Keratinocyte (primary cell): ENCODE data around the gene CD226. TPM values are rescaled to one million over a fixed set of nuclear protein-coding genes. Genes with fewer than 3 reads are reported as not detected.

ENCODE experiments used
- DNase-seq: peaks from one replicate; pipeline ENCODE4 v3.0.0-alpha.2; 2011; ENCODE audit warnings: low read depth, missing footprints, low spot score
- FAIRE-seq: peaks from 2 replicates; lab custom pipeline; 2011; peaks lifted over from hg19 to GRCh38; lab: Jason Lieb, UNC
- H2AFZ ChIP-seq: 2 replicates; pipeline ENCODE4 v1.6.0; 2012; ENCODE audit warnings: low read length, control low read depth, inconsistent platforms; ENCODE audit not compliant: control insufficient read depth
- H3K27ac ChIP-seq: 2 replicates; pipeline ENCODE4 v1.5.1; 2011; ENCODE audit warnings: low read length; ENCODE audit not compliant: control insufficient read depth, insufficient read depth
- H3K27me3 ChIP-seq: 3 replicates; pipeline ENCODE4 v1.6.0; 2011; ENCODE audit warnings: low read length; ENCODE audit not compliant: control insufficient read depth, insufficient read depth; ENCODE audit errors: extremely low read depth
- H3K36me3 ChIP-seq, 2 experiments: 2 replicates in 1 of 2; 3 replicates in 1 of 2; pipeline ENCODE4 v1.5.1; 2011; ENCODE audit warnings: low read length in 2 of 2, mild to moderate bottlenecking in 1 of 2; ENCODE audit not compliant: control insufficient read depth in 2 of 2, insufficient read depth in 2 of 2; ENCODE audit errors: extremely low read depth in 1 of 2
- H3K4me1 ChIP-seq: 3 replicates; pipeline ENCODE4 v1.5.1; 2011; ENCODE audit warnings: low read length; ENCODE audit not compliant: control insufficient read depth, insufficient read depth; ENCODE audit errors: extremely low read depth
- H3K4me2 ChIP-seq: 3 replicates; pipeline ENCODE4 v1.6.0; 2011; ENCODE audit warnings: low read depth, low read length; ENCODE audit not compliant: control insufficient read depth, insufficient read depth; ENCODE audit errors: extremely low read depth
- H3K4me3 ChIP-seq, 3 experiments: fragments of 200-600 bp in 1 of 3; sonication (generic) in 1 of 3; 2 replicates in 2 of 3; 3 replicates in 1 of 3; pipeline ENCODE4 v1.5.1; 2011 to 2016; ENCODE audit warnings: low read length in 3 of 3, mild to moderate bottlenecking in 3 of 3, control low read depth in 2 of 3, inconsistent platforms in 1 of 3, low read depth in 1 of 3, mixed read lengths in 1 of 3, mixed run types in 1 of 3, moderate library complexity in 1 of 3; ENCODE audit not compliant: control insufficient read depth in 2 of 3, insufficient read depth in 2 of 3; ENCODE audit errors: extremely low read depth in 1 of 3
- H3K79me2 ChIP-seq: 2 replicates; pipeline ENCODE4 v1.6.0; 2012; ENCODE audit warnings: low read length; ENCODE audit not compliant: control insufficient read depth, insufficient read depth
- H3K9ac ChIP-seq: 3 replicates; pipeline ENCODE4 v1.6.0; 2011; ENCODE audit warnings: low read length; ENCODE audit not compliant: control insufficient read depth, insufficient read depth; ENCODE audit errors: extremely low read depth
- H3K9me1 ChIP-seq: 3 replicates; pipeline ENCODE4 v1.6.0; 2011; ENCODE audit warnings: low read length; ENCODE audit not compliant: control insufficient read depth, insufficient read depth; ENCODE audit errors: extremely low read depth
- H3K9me3 ChIP-seq: 2 replicates; pipeline ENCODE4 v1.5.1; 2012; ENCODE audit warnings: low read depth, low read length; ENCODE audit not compliant: control insufficient read depth
- H4K20me1 ChIP-seq: 3 replicates; pipeline ENCODE4 v1.6.0; 2011; ENCODE audit warnings: low read length; ENCODE audit not compliant: control insufficient read depth, insufficient read depth; ENCODE audit errors: extremely low read depth
- EZH2 ChIP-seq: IDR thresholded peaks from one replicate; pipeline ENCODE4 v1.6.1; 2012; ENCODE audit warnings: inconsistent platforms, mild to moderate bottlenecking, low read length, moderate library complexity
- dilution Hi-C: fragments of 300-500 bp; cut with MboI; formaldehyde crosslinking; loops from one replicate; pipeline ENCODE4 v1.7.0; 2020; ENCODE audit warnings: low sequenced_read_pairs; ENCODE audit not compliant: extremely low pct_ligation_motif_present
- polyA plus RNA-seq, 5 experiments: library from polyadenylated mRNA; depleted of rRNA in 3 of 5; stranded (reverse) in 3 of 5; stranded (forward) in 1 of 5; unstranded in 1 of 5; fragments of >200 nt; gene quantifications; 1 replicate in 1 of 5; 2 replicates in 3 of 5; 3 replicates in 1 of 5; pipeline versions ENCODE4 v1.2.1 to v1.2.3, GENCODE V29; 2011 to 2012; ENCODE audit warnings: missing spikeins in 2 of 5, low read depth in 1 of 5, low replicate concordance in 1 of 5
- TF ChIP-seq, protein P1 (sequence below), 3 experiments: IDR thresholded peaks in 1 of 3; conservative IDR thresholded peaks in 1 of 3; optimal IDR thresholded peaks in 1 of 3; 2 replicates in 2 of 3; 3 replicates in 1 of 3; pipeline versions ENCODE3 to v1.5.1; 2011; ENCODE audit warnings: low read length in 3 of 3, mild to moderate bottlenecking in 3 of 3, moderate library complexity in 2 of 3, control low read depth in 1 of 3, inconsistent platforms in 1 of 3; ENCODE audit not compliant: insufficient read depth in 2 of 3; ENCODE audit errors: extremely low read depth in 1 of 3

The CD226 gene
- polyA plus RNA-seq, 1 donor (not counting 4 experiments of a cell fraction or from before 2014, with no cell fraction given), result 1.3 TPM

DNA sequence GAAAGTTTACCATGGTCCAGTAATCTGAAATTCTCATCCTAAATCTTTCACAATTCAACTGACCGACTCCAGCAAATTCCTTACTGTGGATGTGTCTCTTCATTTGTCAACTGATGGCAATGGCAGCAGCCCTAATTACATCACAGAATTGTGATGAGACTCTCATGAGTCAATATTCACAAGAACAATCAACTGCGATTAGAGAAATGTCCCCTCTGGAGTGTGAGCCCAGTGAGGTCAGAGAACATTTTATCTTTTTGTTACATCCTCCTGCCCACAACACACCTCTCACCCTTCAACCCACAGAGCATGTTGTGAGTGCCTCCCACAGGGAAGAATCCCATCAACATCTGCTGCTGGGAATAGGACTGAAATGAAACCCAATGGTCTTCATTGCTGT lies 73.6 kb downstream of the CD226 start:
- dilution Hi-C loops, result no loop called here
- no peak overlapping the region for H3K9ac ChIP-seq
- H3K4me1 ChIP-seq, result no peaks in the 10 kb centered on the region
- TF ChIP-seq, protein P1, sequence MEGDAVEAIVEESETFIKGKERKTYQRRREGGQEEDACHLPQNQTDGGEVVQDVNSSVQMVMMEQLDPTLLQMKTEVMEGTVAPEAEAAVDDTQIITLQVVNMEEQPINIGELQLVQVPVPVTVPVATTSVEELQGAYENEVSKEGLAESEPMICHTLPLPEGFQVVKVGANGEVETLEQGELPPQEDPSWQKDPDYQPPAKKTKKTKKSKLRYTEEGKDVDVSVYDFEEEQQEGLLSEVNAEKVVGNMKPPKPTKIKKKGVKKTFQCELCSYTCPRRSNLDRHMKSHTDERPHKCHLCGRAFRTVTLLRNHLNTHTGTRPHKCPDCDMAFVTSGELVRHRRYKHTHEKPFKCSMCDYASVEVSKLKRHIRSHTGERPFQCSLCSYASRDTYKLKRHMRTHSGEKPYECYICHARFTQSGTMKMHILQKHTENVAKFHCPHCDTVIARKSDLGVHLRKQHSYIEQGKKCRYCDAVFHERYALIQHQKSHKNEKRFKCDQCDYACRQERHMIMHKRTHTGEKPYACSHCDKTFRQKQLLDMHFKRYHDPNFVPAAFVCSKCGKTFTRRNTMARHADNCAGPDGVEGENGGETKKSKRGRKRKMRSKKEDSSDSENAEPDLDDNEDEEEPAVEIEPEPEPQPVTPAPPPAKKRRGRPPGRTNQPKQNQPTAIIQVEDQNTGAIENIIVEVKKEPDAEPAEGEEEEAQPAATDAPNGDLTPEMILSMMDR (optimal IDR thresholded peaks at IDR 0.05 in 1 of 3, IDR thresholded peaks at IDR 0.05 in 1 of 3, conservative IDR thresholded peaks at IDR 0.05 in 1 of 3; ENCODE audit: extremely low read depth in 1 of 3, insufficient read depth in 2 of 3, low read length in 3 of 3), result no peak
- TF ChIP-seq EZH2, result no peak
- no peak overlapping the region for H3K4me2 ChIP-seq
- H3K27ac ChIP-seq, result no peak overlapping the region
- no peaks in the 10 kb centered on the region for H4K20me1 ChIP-seq
- no peaks in the 10 kb centered on the region for H3K9me1 ChIP-seq
- no peak overlapping the region for H2AFZ ChIP-seq
- H3K4me3 ChIP-seq, result no peak overlapping the region
- no peaks in the 10 kb centered on the region for H3K27me3 ChIP-seq
- H3K9me3 ChIP-seq, result no peaks in the 10 kb centered on the region
- no peaks in the 10 kb centered on the region for H3K79me2 ChIP-seq
- H3K36me3 ChIP-seq, result peaks cover 0 to 5% of the 10 kb centered on the region in 2 experiments
- FAIRE-seq, result no peak
- DNase-seq, result no peak

DNA sequence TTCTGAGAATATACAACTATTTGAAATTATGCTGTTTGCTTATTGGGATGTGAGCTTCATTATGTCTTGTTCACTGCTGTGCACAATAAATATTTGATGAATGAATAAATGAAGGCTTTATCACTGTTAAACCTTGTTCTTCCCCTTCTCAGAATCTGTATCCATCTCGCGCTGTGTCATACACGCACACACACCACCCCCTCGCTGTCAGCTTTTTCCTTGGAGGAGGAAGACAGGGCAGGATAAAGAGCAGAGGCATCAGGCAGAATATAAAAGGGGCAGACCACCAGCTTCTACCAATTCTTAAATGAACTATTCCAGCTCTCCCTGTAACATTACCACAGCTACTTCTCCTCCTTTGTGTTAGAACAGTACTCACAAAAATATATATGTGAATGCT lies 75.0 kb downstream of the CD226 start:
- H2AFZ ChIP-seq, result no peak overlapping the region

More for the DNA sequence above, 75.0 kb downstream of the CD226 start:
- no peaks in the 10 kb centered on the region for H3K4me1 ChIP-seq
- DNase-seq (no peak), FAIRE-seq (no peak)
- H3K27ac ChIP-seq, result no peak overlapping the region
- H3K9me3 ChIP-seq, result no peaks in the 10 kb centered on the region
- no peaks in the 10 kb centered on the region for H4K20me1 ChIP-seq
- no peak overlapping the region for H3K4me3 ChIP-seq
- dilution Hi-C loops, result no loop called here
- peaks cover 0 to 5% of the 10 kb centered on the region in 2 experiments for H3K36me3 ChIP-seq
- no peak overlapping the region for H3K9ac ChIP-seq
- no peaks in the 10 kb centered on the region for H3K27me3 ChIP-seq
- TF ChIP-seq, protein P1 (optimal IDR thresholded peaks at IDR 0.05 in 1 of 3, IDR thresholded peaks at IDR 0.05 in 1 of 3, conservative IDR thresholded peaks at IDR 0.05 in 1 of 3; ENCODE audit: extremely low read depth in 1 of 3, insufficient read depth in 2 of 3, low read length in 3 of 3), result no peak
- TF ChIP-seq EZH2, result no peak
- H3K79me2 ChIP-seq, result no peaks in the 10 kb centered on the region
- H3K4me2 ChIP-seq, result no peak overlapping the region
- no peaks in the 10 kb centered on the region for H3K9me1 ChIP-seq
